ENCODE results near the gene BDP1. TPM values are rescaled to one million over a fixed set of nuclear protein-coding genes. Genes with fewer than 3 reads are reported as not detected.

The BDP1 gene
- total RNA-seq, 1 donor from 2014 or later = 16.3 TPM

Other genes starting within 250 kb of the BDP1 start
- 44.4 TPM for gene MCCC2, start 131.7 kb downstream of the BDP1 start, total RNA-seq